Mesodermal cell (in vitro differentiated cells): ENCODE data around the gene EPB41L4A.

Experiments
- H3K27ac ChIP-seq: 2 replicates; pipeline ENCODE4 v1.7.0; 2013; ENCODE audit warnings: mild to moderate bottlenecking, low read depth, low read length, moderate library complexity; ENCODE audit not compliant: severe bottlenecking
- H3K36me3 ChIP-seq: 2 replicates; pipeline ENCODE4 v1.7.1; 2013; ENCODE audit warnings: mild to moderate bottlenecking, low read length, moderate library complexity; ENCODE audit not compliant: control insufficient read depth, insufficient read depth
- H3K4me1 ChIP-seq: one replicate; pipeline ENCODE4 v1.7.1; 2013; ENCODE audit warnings: mild to moderate bottlenecking, low read length; ENCODE audit not compliant: insufficient read depth, control insufficient read depth, poor library complexity, severe bottlenecking
- H3K4me3 ChIP-seq: 2 replicates; pipeline ENCODE4 v1.7.0; 2013; ENCODE audit warnings: low read length, control low read depth, mild to moderate bottlenecking; ENCODE audit not compliant: insufficient read depth, poor library complexity, severe bottlenecking; ENCODE audit errors: extremely low read depth
- H3K9me3 ChIP-seq: 2 replicates; pipeline ENCODE4 v1.7.1; 2013; ENCODE audit warnings: mild to moderate bottlenecking, low read length, moderate library complexity; ENCODE audit not compliant: control insufficient read depth
- WGBS, 2 experiments: methylation state at CpG; one replicate each; pipeline ENCODE4 v1.1.5; 2013; ENCODE audit warnings: missing lambda C conversion rate in 2 of 2; ENCODE audit not compliant: insufficient coverage in 2 of 2; 5-methylcytosine and 5-hydroxymethylcytosine counted together

Gene EPB41L4A

DNA sequence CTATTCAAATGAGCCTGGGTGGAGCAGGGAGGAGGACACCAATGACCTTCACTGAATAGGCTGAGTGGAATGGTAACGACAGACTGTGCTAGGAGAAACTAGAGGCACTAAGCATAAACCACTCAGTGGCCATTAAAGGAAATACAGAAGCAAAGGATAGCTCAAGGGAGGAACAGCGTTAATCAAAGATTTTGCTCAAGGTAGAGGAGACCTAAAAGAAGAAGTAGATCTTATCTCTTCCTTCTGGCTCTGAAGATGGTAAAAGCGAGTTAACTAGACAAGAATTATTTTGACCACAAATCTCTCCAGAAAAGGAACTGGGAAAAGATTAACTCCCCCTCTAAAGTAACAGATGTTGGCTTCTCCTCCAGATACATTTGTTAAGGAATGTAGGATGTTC, 299.6 kb downstream of the EPB41L4A start:
- H3K4me3 ChIP-seq = no peak overlapping the region
- H3K27ac ChIP-seq = no peak overlapping the region
- peaks cover 2% of the 10 kb centered on the region for H3K4me1 ChIP-seq
- 63 to 83% methylated on average over 1 to 2 of the region's 3 CpGs for WGBS, 2 experiments
- no peaks in the 10 kb centered on the region for H3K9me3 ChIP-seq
- H3K36me3 ChIP-seq = no peaks in the 10 kb centered on the region

DNA sequence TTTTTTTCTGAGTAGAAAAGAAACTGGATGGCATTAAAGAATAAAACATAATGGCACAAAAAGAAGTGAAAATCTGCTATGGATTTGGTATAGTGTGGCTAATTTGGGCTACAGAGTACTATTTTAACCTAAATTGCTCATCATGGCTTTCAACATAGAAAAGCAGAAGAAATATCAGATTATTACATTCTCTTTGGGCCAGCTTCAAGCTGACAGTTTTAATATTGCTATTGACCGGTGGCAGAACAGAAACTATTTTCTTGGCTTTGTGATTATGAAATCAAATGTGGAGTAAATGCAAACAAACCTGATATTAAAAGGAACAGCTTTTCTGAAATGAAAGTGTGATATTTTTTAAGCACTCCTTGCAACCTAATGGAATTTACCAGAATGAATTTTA, 301.5 kb downstream of the EPB41L4A start:
- WGBS, 2 experiments = no CpG with 5 or more reads among the region's 1 CpG

DNA sequence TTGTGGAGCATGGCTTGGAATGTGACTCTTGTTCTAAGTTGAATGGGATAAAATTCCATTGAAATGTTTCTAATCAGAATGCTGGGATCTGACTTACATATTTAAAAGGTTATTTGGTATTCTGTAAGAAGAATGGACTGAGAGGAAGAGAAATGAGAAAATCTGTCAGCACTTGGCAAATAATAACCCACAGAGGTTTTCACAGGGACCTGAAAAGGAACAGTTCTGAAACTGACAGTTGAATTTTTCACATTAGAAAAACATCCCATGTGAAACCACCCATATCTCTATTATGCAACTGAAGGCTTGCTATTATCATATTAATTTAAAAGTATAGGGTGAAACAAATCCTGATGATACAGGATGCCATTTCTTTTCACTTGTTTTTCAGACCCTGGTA, 302.7 kb downstream of the EPB41L4A start:
- Histone ChIP-seq H3K9me3 (no peaks in the 10 kb centered on the region), H3K36me3 (no peaks in the 10 kb centered on the region), H3K4me3 (no peak overlapping the region), H3K4me1 (peaks cover 2% of the 10 kb centered on the region), H3K27ac (no peak overlapping the region)

More for the DNA sequence above, 301.5 kb downstream of the EPB41L4A start:
- no peak overlapping the region for H3K27ac ChIP-seq
- peaks cover 2% of the 10 kb centered on the region for H3K4me1 ChIP-seq
- no peaks in the 10 kb centered on the region for H3K36me3 ChIP-seq
- H3K9me3 ChIP-seq = no peaks in the 10 kb centered on the region
- no peak overlapping the region for H3K4me3 ChIP-seq

DNA sequence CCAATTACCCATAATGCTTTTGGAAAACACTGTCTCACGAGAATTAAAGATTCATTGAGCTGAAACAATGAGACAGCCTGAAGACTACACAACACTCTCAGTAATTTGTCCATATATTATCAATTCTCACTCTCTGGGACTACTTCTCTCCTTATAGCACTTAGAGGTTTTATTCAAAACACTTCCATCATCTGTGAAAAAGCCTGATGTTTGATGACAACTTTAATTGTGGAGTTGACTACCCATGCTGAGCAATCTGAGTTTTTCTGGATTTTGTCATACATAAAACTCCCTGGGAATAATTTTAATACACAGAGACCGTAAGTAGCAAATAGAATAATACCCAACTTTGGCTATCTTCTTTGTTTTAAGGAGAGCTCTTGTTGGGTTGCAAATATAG, 305.5 kb downstream of the EPB41L4A start:
- 86 to 89% methylated on average over 1 of the region's 2 CpGs for WGBS, 2 experiments
- no peaks in the 10 kb centered on the region for H3K9me3 ChIP-seq

More for the DNA sequence above, 305.5 kb downstream of the EPB41L4A start:
- no peak overlapping the region for H3K4me3 ChIP-seq
- no peaks in the 10 kb centered on the region for H3K4me1 ChIP-seq
- H3K27ac ChIP-seq = no peak overlapping the region
- no peaks in the 10 kb centered on the region for H3K36me3 ChIP-seq
